Keratinocyte (primary cell): ENCODE measurements around the gene CFAP46. TPM values are rescaled to one million over a fixed set of nuclear protein-coding genes. Genes with fewer than 3 reads are reported as not detected.

Source experiments
- DNase-seq: peaks from one replicate; pipeline ENCODE4 v3.0.0-alpha.2; 2011; ENCODE audit warnings: low read depth, missing footprints, low spot score
- FAIRE-seq: peaks from 2 replicates; lab custom pipeline; 2011; peaks lifted over from hg19 to GRCh38; lab: Jason Lieb, UNC
- H2AFZ ChIP-seq: 2 replicates; pipeline ENCODE4 v1.6.0; 2012; ENCODE audit warnings: low read length, control low read depth, inconsistent platforms; ENCODE audit not compliant: control insufficient read depth
- H3K27ac ChIP-seq: 2 replicates; pipeline ENCODE4 v1.5.1; 2011; ENCODE audit warnings: low read length; ENCODE audit not compliant: control insufficient read depth, insufficient read depth
- H3K27me3 ChIP-seq: 3 replicates; pipeline ENCODE4 v1.6.0; 2011; ENCODE audit warnings: low read length; ENCODE audit not compliant: control insufficient read depth, insufficient read depth; ENCODE audit errors: extremely low read depth
- H3K36me3 ChIP-seq, 2 experiments: 2 replicates in 1 of 2; 3 replicates in 1 of 2; pipeline ENCODE4 v1.5.1; 2011; ENCODE audit warnings: low read length in 2 of 2, mild to moderate bottlenecking in 1 of 2; ENCODE audit not compliant: control insufficient read depth in 2 of 2, insufficient read depth in 2 of 2; ENCODE audit errors: extremely low read depth in 1 of 2
- H3K4me1 ChIP-seq: 3 replicates; pipeline ENCODE4 v1.5.1; 2011; ENCODE audit warnings: low read length; ENCODE audit not compliant: control insufficient read depth, insufficient read depth; ENCODE audit errors: extremely low read depth
- H3K4me2 ChIP-seq: 3 replicates; pipeline ENCODE4 v1.6.0; 2011; ENCODE audit warnings: low read depth, low read length; ENCODE audit not compliant: control insufficient read depth, insufficient read depth; ENCODE audit errors: extremely low read depth
- H3K4me3 ChIP-seq, 3 experiments: fragments of 200-600 bp in 1 of 3; sonication (generic) in 1 of 3; 2 replicates in 2 of 3; 3 replicates in 1 of 3; pipeline ENCODE4 v1.5.1; 2011 to 2016; ENCODE audit warnings: low read length in 3 of 3, mild to moderate bottlenecking in 3 of 3, control low read depth in 2 of 3, inconsistent platforms in 1 of 3, low read depth in 1 of 3, mixed read lengths in 1 of 3, mixed run types in 1 of 3, moderate library complexity in 1 of 3; ENCODE audit not compliant: control insufficient read depth in 2 of 3, insufficient read depth in 2 of 3; ENCODE audit errors: extremely low read depth in 1 of 3
- H3K79me2 ChIP-seq: 2 replicates; pipeline ENCODE4 v1.6.0; 2012; ENCODE audit warnings: low read length; ENCODE audit not compliant: control insufficient read depth, insufficient read depth
- H3K9ac ChIP-seq: 3 replicates; pipeline ENCODE4 v1.6.0; 2011; ENCODE audit warnings: low read length; ENCODE audit not compliant: control insufficient read depth, insufficient read depth; ENCODE audit errors: extremely low read depth
- H3K9me1 ChIP-seq: 3 replicates; pipeline ENCODE4 v1.6.0; 2011; ENCODE audit warnings: low read length; ENCODE audit not compliant: control insufficient read depth, insufficient read depth; ENCODE audit errors: extremely low read depth
- H3K9me3 ChIP-seq: 2 replicates; pipeline ENCODE4 v1.5.1; 2012; ENCODE audit warnings: low read depth, low read length; ENCODE audit not compliant: control insufficient read depth
- H4K20me1 ChIP-seq: 3 replicates; pipeline ENCODE4 v1.6.0; 2011; ENCODE audit warnings: low read length; ENCODE audit not compliant: control insufficient read depth, insufficient read depth; ENCODE audit errors: extremely low read depth
- EZH2 ChIP-seq: IDR thresholded peaks from one replicate; pipeline ENCODE4 v1.6.1; 2012; ENCODE audit warnings: inconsistent platforms, mild to moderate bottlenecking, low read length, moderate library complexity
- dilution Hi-C: fragments of 300-500 bp; cut with MboI; formaldehyde crosslinking; loops from one replicate; pipeline ENCODE4 v1.7.0; 2020; ENCODE audit warnings: low sequenced_read_pairs; ENCODE audit not compliant: extremely low pct_ligation_motif_present
- polyA plus RNA-seq, 5 experiments: library from polyadenylated mRNA; depleted of rRNA in 3 of 5; stranded (reverse) in 3 of 5; stranded (forward) in 1 of 5; unstranded in 1 of 5; fragments of >200 nt; gene quantifications; 1 replicate in 1 of 5; 2 replicates in 3 of 5; 3 replicates in 1 of 5; pipeline versions ENCODE4 v1.2.1 to v1.2.3, GENCODE V29; 2011 to 2012; ENCODE audit warnings: missing spikeins in 2 of 5, low read depth in 1 of 5, low replicate concordance in 1 of 5
- TF ChIP-seq, protein P1 (sequence below), 3 experiments: IDR thresholded peaks in 1 of 3; conservative IDR thresholded peaks in 1 of 3; optimal IDR thresholded peaks in 1 of 3; 2 replicates in 2 of 3; 3 replicates in 1 of 3; pipeline versions ENCODE3 to v1.5.1; 2011; ENCODE audit warnings: low read length in 3 of 3, mild to moderate bottlenecking in 3 of 3, moderate library complexity in 2 of 3, control low read depth in 1 of 3, inconsistent platforms in 1 of 3; ENCODE audit not compliant: insufficient read depth in 2 of 3; ENCODE audit errors: extremely low read depth in 1 of 3

The CFAP46 gene
- polyA plus RNA-seq, 1 donor (not counting 4 experiments of a cell fraction or from before 2014, with no cell fraction given): 1.00 TPM

DNA sequence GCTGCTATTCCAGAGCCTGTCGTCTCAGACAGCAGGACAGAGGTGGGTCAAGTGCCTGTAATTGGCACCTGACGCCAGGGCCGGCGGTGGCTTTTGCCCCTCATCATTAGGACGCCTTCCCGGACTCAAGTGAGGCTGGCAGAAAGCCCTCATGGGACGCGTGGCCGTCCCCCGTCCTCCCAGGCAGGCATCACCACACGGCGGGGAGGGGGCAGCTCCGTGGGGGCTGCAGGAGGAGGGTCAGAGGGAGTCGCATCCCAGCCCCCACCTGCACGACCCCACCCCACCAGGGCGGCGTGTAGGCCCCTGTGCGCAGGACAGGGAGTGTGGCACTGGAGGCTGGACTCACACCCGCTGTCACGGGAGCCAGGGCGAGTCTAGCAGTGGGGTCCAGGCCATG is 16.3 kb downstream of the CFAP46 start:
- FAIRE-seq: no peak
- dilution Hi-C loops: no loop called here

DNA sequence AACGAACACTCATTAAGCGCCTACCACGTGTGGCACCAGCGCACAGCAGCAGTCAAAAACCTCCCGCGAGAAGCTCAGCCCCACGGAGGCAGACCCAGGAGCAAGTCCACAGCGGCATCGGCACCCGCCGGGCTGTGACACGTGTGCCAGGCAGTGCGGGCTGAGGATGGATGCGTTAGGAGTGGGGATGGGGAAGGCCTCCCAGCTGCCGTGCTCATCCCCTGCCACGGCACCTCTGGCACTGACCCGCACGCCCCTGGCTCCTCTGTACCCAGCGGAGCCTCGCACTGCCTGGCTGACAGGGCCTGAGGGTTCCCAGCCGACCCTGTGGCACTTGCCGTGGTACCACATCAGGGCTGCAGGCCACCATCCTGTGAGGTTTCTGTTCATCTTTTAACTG is 16.8 kb downstream of the CFAP46 start:
- no peak for TF ChIP-seq EZH2
- TF ChIP-seq, protein P1, sequence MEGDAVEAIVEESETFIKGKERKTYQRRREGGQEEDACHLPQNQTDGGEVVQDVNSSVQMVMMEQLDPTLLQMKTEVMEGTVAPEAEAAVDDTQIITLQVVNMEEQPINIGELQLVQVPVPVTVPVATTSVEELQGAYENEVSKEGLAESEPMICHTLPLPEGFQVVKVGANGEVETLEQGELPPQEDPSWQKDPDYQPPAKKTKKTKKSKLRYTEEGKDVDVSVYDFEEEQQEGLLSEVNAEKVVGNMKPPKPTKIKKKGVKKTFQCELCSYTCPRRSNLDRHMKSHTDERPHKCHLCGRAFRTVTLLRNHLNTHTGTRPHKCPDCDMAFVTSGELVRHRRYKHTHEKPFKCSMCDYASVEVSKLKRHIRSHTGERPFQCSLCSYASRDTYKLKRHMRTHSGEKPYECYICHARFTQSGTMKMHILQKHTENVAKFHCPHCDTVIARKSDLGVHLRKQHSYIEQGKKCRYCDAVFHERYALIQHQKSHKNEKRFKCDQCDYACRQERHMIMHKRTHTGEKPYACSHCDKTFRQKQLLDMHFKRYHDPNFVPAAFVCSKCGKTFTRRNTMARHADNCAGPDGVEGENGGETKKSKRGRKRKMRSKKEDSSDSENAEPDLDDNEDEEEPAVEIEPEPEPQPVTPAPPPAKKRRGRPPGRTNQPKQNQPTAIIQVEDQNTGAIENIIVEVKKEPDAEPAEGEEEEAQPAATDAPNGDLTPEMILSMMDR (optimal IDR thresholded peaks at IDR 0.05 in 1 of 3, IDR thresholded peaks at IDR 0.05 in 1 of 3, conservative IDR thresholded peaks at IDR 0.05 in 1 of 3; ENCODE audit: extremely low read depth in 1 of 3, insufficient read depth in 2 of 3, low read length in 3 of 3): no peak
- Histone ChIP-seq H3K4me2 (no peak overlapping the region), H3K27me3 (no peaks in the 10 kb centered on the region), H3K9me3 (no peaks in the 10 kb centered on the region), H3K4me1 (no peaks in the 10 kb centered on the region), H3K36me3 (no peaks in the 10 kb centered on the region), H3K4me3 (no peak overlapping the region), H3K9ac (no peak overlapping the region), H3K27ac (no peak overlapping the region), H3K79me2 (no peaks in the 10 kb centered on the region), H2AFZ (no peak overlapping the region), H3K9me1 (no peaks in the 10 kb centered on the region), H4K20me1 (no peaks in the 10 kb centered on the region)
- dilution Hi-C loops: no loop called here
- DNase-seq (no peak), FAIRE-seq (no peak)

More for the DNA sequence above, 16.3 kb downstream of the CFAP46 start:
- Histone ChIP-seq H3K4me1 (no peaks in the 10 kb centered on the region), H3K9me3 (no peaks in the 10 kb centered on the region), H3K9me1 (no peaks in the 10 kb centered on the region), H3K9ac (no peak overlapping the region), H3K27me3 (no peaks in the 10 kb centered on the region), H2AFZ (no peak overlapping the region), H3K4me2 (no peak overlapping the region), H3K36me3 (no peaks in the 10 kb centered on the region), H4K20me1 (no peaks in the 10 kb centered on the region), H3K27ac (no peak overlapping the region), H3K79me2 (no peaks in the 10 kb centered on the region), H3K4me3 (no peak overlapping the region)
- DNase-seq: no peak
- no peak for TF ChIP-seq EZH2
- TF ChIP-seq, protein P1 (optimal IDR thresholded peaks at IDR 0.05 in 1 of 3, IDR thresholded peaks at IDR 0.05 in 1 of 3, conservative IDR thresholded peaks at IDR 0.05 in 1 of 3; ENCODE audit: extremely low read depth in 1 of 3, insufficient read depth in 2 of 3, low read length in 3 of 3): no peak
